Mesendoderm (in vitro differentiated cells): ENCODE data around the gene SFT2D1.
A peak's percentile ranks its signal among the peaks of the same experiment; 100 is the strongest.

Experiments used
- DNase-seq: peaks from one replicate; pipeline ENCODE4 v3.0.0; 2013
- H2AK5ac ChIP-seq: 2 replicates; pipeline ENCODE4 v1.6.1; 2013; ENCODE audit warnings: low read length, inconsistent platforms
- H2BK120ac ChIP-seq: 2 replicates; pipeline ENCODE4 v1.6.1; 2013; ENCODE audit warnings: low read depth, mild to moderate bottlenecking, low read length, moderate library complexity, mixed read lengths
- H2BK15ac ChIP-seq: replicated peaks from 2 replicates; pipeline ENCODE4 v1.6.1; 2013; ENCODE audit warnings: low read depth, mild to moderate bottlenecking, moderate library complexity
- H2BK5ac ChIP-seq: 2 replicates; pipeline ENCODE4 v1.6.1; 2013; ENCODE audit warnings: low read length, inconsistent platforms
- H3K18ac ChIP-seq: 2 replicates; pipeline ENCODE4 v1.6.1; 2013; ENCODE audit warnings: mild to moderate bottlenecking, low read length, mixed read lengths
- H3K23ac ChIP-seq: one replicate; pipeline ENCODE4 v1.6.1; 2013; ENCODE audit warnings: low read length
- H3K27ac ChIP-seq: 2 replicates; pipeline ENCODE4 v1.5.1; 2013; ENCODE audit warnings: low read depth, mild to moderate bottlenecking, inconsistent platforms, low read length, moderate library complexity
- H3K27me3 ChIP-seq: 2 replicates; pipeline ENCODE4 v1.6.1; 2013; ENCODE audit warnings: low read length, control low read depth, mild to moderate bottlenecking, inconsistent platforms; ENCODE audit not compliant: insufficient read depth, poor library complexity
- H3K36me3 ChIP-seq: 2 replicates; pipeline ENCODE4 v1.6.1; 2013; ENCODE audit warnings: low read length, inconsistent platforms; ENCODE audit not compliant: control insufficient read depth, insufficient read depth
- H3K4ac ChIP-seq: one replicate; pipeline ENCODE4 v1.6.1; 2013; ENCODE audit warnings: low read depth, mild to moderate bottlenecking, low read length, moderate library complexity
- H3K4me1 ChIP-seq: 2 replicates; pipeline ENCODE4 v1.6.1; 2013; ENCODE audit warnings: low read depth, low read length, inconsistent platforms; ENCODE audit not compliant: control insufficient read depth
- H3K4me2 ChIP-seq: 2 replicates; pipeline ENCODE4 v1.6.1; 2013; ENCODE audit warnings: low read length
- H3K4me3 ChIP-seq: 2 replicates; pipeline ENCODE4 v1.5.1; 2013; ENCODE audit warnings: mild to moderate bottlenecking, low read length
- H3K56ac ChIP-seq: one replicate; pipeline ENCODE4 v1.6.1; 2013; ENCODE audit warnings: low read length
- H3K79me1 ChIP-seq: 2 replicates; pipeline ENCODE4 v1.6.1; 2013; ENCODE audit warnings: low read length, inconsistent platforms
- H3K79me2 ChIP-seq: 2 replicates; pipeline ENCODE4 v1.6.1; 2013; ENCODE audit warnings: mild to moderate bottlenecking, low read length; ENCODE audit not compliant: control insufficient read depth, insufficient read depth
- H3K9ac ChIP-seq: 2 replicates; pipeline ENCODE4 v1.6.1; 2013; ENCODE audit warnings: low read length, inconsistent platforms
- H4K5ac ChIP-seq: one replicate; pipeline ENCODE4 v1.6.1; 2013; ENCODE audit warnings: low read length
- H4K8ac ChIP-seq: one replicate; pipeline ENCODE4 v1.6.1; 2013; ENCODE audit warnings: low read depth, mild to moderate bottlenecking, control low read depth, low read length, moderate library complexity
- WGBS: extraction: QIAGEN DNeasy Blood & Tissue Kit; methylation state at CpG from one replicate; pipeline ENCODE4 v1.1.7; 2013; ENCODE audit warnings: low lambda C conversion rate, missing lambda C conversion rate; ENCODE audit not compliant: insufficient coverage; ENCODE audit errors: extremely low coverage; 5-methylcytosine and 5-hydroxymethylcytosine counted together

SFT2D1 gene

DNA sequence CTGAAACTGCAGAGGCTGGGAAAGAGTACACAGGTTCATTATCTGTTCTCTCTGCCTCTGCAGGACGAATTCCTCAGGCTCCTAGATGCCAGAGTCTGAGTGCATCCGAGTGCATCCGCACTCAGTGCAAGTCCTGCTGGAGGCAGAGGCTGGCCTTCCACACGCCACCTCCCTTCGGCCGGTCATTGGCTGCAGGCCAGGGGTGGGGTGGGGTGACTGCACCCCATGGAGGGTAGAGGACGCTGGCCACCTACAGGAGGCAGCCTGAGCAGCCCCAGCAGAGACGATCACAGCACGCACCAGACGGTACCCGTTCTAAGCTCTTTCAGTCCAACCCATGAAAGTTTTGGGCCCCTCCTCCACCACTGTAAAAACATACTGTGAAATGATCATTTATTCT lies 11.7 kb downstream of the SFT2D1 start:
- no peak overlapping the region for H3K27ac ChIP-seq
- no peak overlapping the region for H3K23ac ChIP-seq
- DNase-seq, result peak; percentile 96
- H2BK15ac ChIP-seq, result no peak overlapping the region
- no peak overlapping the region for H3K56ac ChIP-seq
- peaks cover 22% of the 10 kb centered on the region for H3K79me1 ChIP-seq
- H3K18ac ChIP-seq, result no peak overlapping the region
- no peak overlapping the region for H2AK5ac ChIP-seq
- H3K36me3 ChIP-seq, result peaks cover 3% of the 10 kb centered on the region
- no peak overlapping the region for H4K8ac ChIP-seq
- no peak overlapping the region for H3K4me3 ChIP-seq
- peaks cover under 1% of the 10 kb centered on the region for H3K4me1 ChIP-seq
- no peak overlapping the region for H3K4ac ChIP-seq
- peaks cover 50% of the 10 kb centered on the region for H3K79me2 ChIP-seq
- H2BK5ac ChIP-seq, result no peak overlapping the region
- H3K27me3 ChIP-seq, result no peaks in the 10 kb centered on the region
- H3K9ac ChIP-seq, result no peak overlapping the region
- H3K4me2 ChIP-seq, result no peak overlapping the region
- no CpG with 5 or more reads among the region's 11 CpGs for WGBS
- no peak overlapping the region for H2BK120ac ChIP-seq
- H4K5ac ChIP-seq, result no peak overlapping the region

DNA sequence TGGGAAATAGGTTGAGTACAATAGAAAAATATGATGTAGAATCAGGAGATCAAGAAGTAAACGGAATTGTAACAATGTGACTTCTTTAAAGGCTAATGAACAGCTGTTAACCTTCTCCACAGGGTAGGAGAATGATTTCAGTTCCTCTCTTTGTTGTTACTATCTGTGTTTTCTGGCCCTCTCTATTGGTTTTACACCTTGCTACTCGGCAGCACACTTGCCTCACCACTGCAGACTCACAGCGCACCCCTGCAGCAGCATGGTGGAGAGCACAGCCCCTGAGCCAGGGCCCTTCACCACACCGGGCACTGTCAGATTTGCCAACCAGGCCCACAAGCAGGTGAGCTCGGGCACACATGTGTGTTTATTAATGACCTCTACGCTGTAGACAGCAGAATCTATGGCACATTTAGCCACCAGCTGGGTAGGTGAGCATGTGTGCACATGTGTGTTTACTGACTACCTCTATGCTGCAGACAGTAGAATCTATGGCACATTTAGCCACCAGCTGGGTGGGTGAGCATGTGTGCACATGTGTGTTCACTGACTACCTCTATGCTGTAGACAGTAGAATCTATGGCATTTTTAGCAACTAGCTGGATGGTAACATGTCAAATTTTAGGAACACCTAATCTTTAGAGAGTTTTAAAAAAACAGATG lies 16.8 kb downstream of the SFT2D1 start:
- H3K79me2 ChIP-seq, result peaks cover 13% of the 10 kb centered on the region
- no peak overlapping the region for H3K18ac ChIP-seq
- H2BK15ac ChIP-seq, result no peak overlapping the region
- H3K27ac ChIP-seq, result no peak overlapping the region
- H3K4me2 ChIP-seq, result no peak overlapping the region
- H3K23ac ChIP-seq, result no peak overlapping the region
- peaks cover 20% of the 10 kb centered on the region for H3K79me1 ChIP-seq
- peaks cover 4% of the 10 kb centered on the region for H3K4me1 ChIP-seq
- H4K8ac ChIP-seq, result no peak overlapping the region
- H2BK120ac ChIP-seq, result no peak overlapping the region
- H3K4ac ChIP-seq, result no peak overlapping the region
- H3K56ac ChIP-seq, result no peak overlapping the region
- H4K5ac ChIP-seq, result no peak overlapping the region
- peak; percentile 70 for DNase-seq
- H3K36me3 ChIP-seq, result peaks cover 2% of the 10 kb centered on the region
- H2BK5ac ChIP-seq, result no peak overlapping the region
- no peak overlapping the region for H2AK5ac ChIP-seq
- H3K9ac ChIP-seq, result no peak overlapping the region
- no peak overlapping the region for H3K4me3 ChIP-seq
- no CpG with 5 or more reads among the region's 6 CpGs for WGBS
- H3K27me3 ChIP-seq, result no peaks in the 10 kb centered on the region

DNA sequence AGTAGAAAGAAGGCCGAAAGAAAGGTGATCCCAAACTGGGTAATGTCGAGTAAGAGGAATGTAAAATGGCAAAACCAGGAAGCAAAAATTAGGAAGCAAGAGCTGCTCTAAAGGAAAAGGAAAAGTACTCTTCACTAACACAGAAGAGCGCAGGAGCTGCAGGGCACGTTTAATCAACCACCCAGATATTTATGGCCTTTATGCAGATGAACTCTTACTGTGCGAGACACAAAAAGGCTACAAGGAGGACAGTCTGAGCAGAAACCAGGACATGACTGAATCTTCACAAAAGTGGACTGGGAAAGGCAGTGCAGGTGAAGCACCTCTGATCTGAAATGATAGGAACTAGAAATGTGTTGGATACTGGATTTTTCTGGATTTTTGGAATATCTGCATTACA lies 18.9 kb downstream of the SFT2D1 start:
- no peak overlapping the region for H3K56ac ChIP-seq
- DNase-seq, result no peak
- no peak overlapping the region for H3K18ac ChIP-seq
- no peak overlapping the region for H3K4me3 ChIP-seq
- no peak overlapping the region for H4K8ac ChIP-seq
- H3K9ac ChIP-seq, result no peak overlapping the region
- peaks cover 14% of the 10 kb centered on the region for H3K79me1 ChIP-seq
- H3K4ac ChIP-seq, result no peak overlapping the region
- no peak overlapping the region for H2AK5ac ChIP-seq
- H3K23ac ChIP-seq, result no peak overlapping the region
- no peaks in the 10 kb centered on the region for H3K27me3 ChIP-seq
- peaks cover 2% of the 10 kb centered on the region for H3K36me3 ChIP-seq
- H3K79me2 ChIP-seq, result peaks cover 5% of the 10 kb centered on the region
- H2BK120ac ChIP-seq, result no peak overlapping the region
- H3K27ac ChIP-seq, result peak overlapping the region; percentile 31
- no peak overlapping the region for H2BK5ac ChIP-seq
- no peak overlapping the region for H3K4me2 ChIP-seq
- no CpG with 5 or more reads among the region's 5 CpGs for WGBS
- H4K5ac ChIP-seq, result no peak overlapping the region
- no peak overlapping the region for H2BK15ac ChIP-seq
- peaks cover 4% of the 10 kb centered on the region for H3K4me1 ChIP-seq

DNA sequence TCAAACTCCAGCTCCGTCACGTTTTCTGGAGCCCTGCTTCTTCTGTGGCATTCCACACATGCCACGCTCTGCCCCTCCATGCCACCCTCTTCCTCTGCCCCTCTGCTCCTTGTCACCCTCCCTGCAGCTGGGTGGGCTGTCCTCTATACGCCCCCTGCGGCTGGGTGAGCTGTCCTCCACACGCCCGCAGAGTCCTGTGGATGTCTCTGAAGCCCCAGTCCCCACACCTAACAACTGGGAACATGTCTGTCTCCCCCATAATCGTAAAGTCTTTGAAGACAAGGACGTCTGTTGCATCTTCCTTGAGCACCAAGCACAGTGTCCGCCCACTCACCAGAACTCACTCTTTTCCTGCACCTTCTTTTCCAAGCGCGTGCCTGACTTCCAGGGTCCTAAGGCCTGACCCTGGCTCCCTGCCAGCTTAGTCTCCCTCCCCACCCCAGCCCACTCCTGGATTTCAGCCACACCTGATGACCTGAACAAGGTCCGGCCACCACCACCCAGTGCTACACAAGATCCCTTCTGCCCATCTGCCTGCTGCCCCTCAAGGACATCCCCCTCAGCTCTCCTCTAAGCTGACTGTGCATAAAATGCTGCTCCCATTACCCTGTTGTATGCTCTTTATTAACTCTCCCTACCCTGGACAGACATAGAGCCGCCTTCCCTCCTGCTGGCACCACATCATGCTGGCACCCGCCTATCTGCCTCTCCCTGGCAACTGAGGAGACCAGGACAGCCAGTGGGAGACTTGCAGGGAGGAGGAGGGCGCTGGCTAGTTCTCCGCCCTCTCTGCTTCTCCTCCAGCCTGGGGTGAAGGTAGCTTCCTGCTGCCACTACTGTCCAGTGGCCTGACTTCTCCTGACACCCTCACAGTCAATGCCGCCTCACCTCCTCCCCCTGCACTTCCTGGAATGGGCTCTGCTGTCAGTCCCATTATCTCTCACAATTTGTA lies 23.4 kb downstream of the SFT2D1 start:
- H3K4me3 ChIP-seq, result no peak overlapping the region
- DNase-seq, result peak; percentile 63
- no peaks in the 10 kb centered on the region for H3K27me3 ChIP-seq
- H3K4ac ChIP-seq, result no peak overlapping the region
- no CpG with 5 or more reads among the region's 18 CpGs for WGBS
- H3K36me3 ChIP-seq, result no peaks in the 10 kb centered on the region
- H3K18ac ChIP-seq, result no peak overlapping the region
- H3K27ac ChIP-seq, result no peak overlapping the region
- no peak overlapping the region for H4K5ac ChIP-seq
- no peak overlapping the region for H2BK120ac ChIP-seq
- no peak overlapping the region for H3K9ac ChIP-seq
- H3K79me2 ChIP-seq, result peaks cover under 1% of the 10 kb centered on the region
- H2AK5ac ChIP-seq, result no peak overlapping the region
- H3K23ac ChIP-seq, result no peak overlapping the region
- no peak overlapping the region for H2BK5ac ChIP-seq
- H3K4me1 ChIP-seq, result peaks cover 1% of the 10 kb centered on the region
- no peak overlapping the region for H2BK15ac ChIP-seq
- no peak overlapping the region for H3K4me2 ChIP-seq
- peaks cover 2% of the 10 kb centered on the region for H3K79me1 ChIP-seq
- no peak overlapping the region for H4K8ac ChIP-seq
- no peak overlapping the region for H3K56ac ChIP-seq

DNA sequence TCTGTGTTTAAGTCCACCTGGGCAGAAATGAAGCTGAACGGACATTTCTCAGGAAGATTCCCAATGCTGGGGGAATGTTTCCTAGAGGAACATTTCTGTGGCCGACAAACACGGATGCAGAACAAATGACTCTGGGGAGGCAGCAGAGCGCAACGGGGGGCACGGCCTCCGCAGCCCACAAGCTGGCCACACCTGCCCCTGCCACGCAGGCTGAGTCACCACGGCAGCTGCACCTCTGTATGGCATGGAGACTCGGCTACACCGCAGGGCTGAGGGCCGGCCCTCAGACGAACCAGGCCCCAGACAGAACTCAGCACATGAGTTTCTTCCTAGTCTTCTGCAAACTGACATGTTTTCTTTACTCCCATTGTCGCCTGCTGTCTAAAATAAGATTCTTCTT lies 24.1 kb downstream of the SFT2D1 start:
- no peak overlapping the region for H3K27ac ChIP-seq

More for the DNA sequence above, 24.1 kb downstream of the SFT2D1 start:
- Histone ChIP-seq H3K9ac (no peak overlapping the region), H2AK5ac (no peak overlapping the region), H4K8ac (no peak overlapping the region), H3K4me1 (no peaks in the 10 kb centered on the region), H2BK120ac (no peak overlapping the region), H3K4me2 (no peak overlapping the region), H3K79me1 (no peaks in the 10 kb centered on the region), H2BK5ac (no peak overlapping the region), H3K4me3 (no peak overlapping the region), H3K79me2 (no peaks in the 10 kb centered on the region), H3K36me3 (no peaks in the 10 kb centered on the region), H3K18ac (no peak overlapping the region), H4K5ac (no peak overlapping the region), H2BK15ac (no peak overlapping the region), H3K23ac (no peak overlapping the region), H3K27me3 (no peaks in the 10 kb centered on the region), H3K4ac (no peak overlapping the region), H3K56ac (no peak overlapping the region)
- WGBS, result no CpG with 5 or more reads among the region's 14 CpGs
- no peak for DNase-seq
